IMR-90 (cell line): ENCODE results near the gene OGA. TPM values are rescaled to one million over a fixed set of nuclear protein-coding genes. Genes with fewer than 3 reads are reported as not detected.

Experiments
- ATAC-seq: fragments of 200-7000 bp; cut with Tn5 transposase; 2 replicates; pipeline ENCODE4 v1.9.1; 2020; ENCODE audit warnings: low read depth, mild to moderate bottlenecking, moderate library complexity
- BruUV-seq: library from RNA; stranded (reverse); fragments of 400-500 nt; replicated peaks from 2 replicates; lab custom pipeline; 2021; lab: Mats Ljungman, UMichigan
- CTCF ChIA-PET: fragments of 300-600 bp; formaldehyde crosslinking; extraction: SDS; loops from one replicate; lab custom pipeline; 2021; ENCODE audit warnings: antibody characterized with exemption; lab: Yijun Ruan, JAX
- POLR2A ChIA-PET: fragments of 300-600 bp; sonication (Branson Sonifier 250); formaldehyde crosslinking; loops from one replicate; lab custom pipeline; 2022; ENCODE audit warnings: antibody characterized with exemption; ENCODE audit not compliant: unreplicated experiment; lab: Charles Lee
- DNase-seq: peaks from one replicate; pipeline ENCODE4 v3.0.0; 2013
- H2AFZ ChIP-seq: replicated peaks from 2 replicates; pipeline ENCODE3; 2013; ENCODE audit warnings: low read length, mild to moderate bottlenecking; ENCODE audit not compliant: poor library complexity
- H2AK5ac ChIP-seq: 2 replicates; pipeline ENCODE4 v1.6.1; 2013; ENCODE audit warnings: low read depth, low read length, inconsistent platforms
- H2AK9ac ChIP-seq: replicated peaks from 2 replicates; pipeline ENCODE3; 2013; ENCODE audit warnings: mild to moderate bottlenecking, low read depth, low read length, moderate library complexity; ENCODE audit not compliant: poor library complexity
- H2BK120ac ChIP-seq: 2 replicates; pipeline ENCODE4 v1.6.1; 2013; ENCODE audit warnings: low read depth, low read length, inconsistent platforms
- H2BK15ac ChIP-seq: 3 replicates; pipeline ENCODE4 v1.6.1; 2013; ENCODE audit warnings: low read depth, low read length, inconsistent platforms
- H2BK20ac ChIP-seq: 2 replicates; pipeline ENCODE4 v1.6.1; 2013; ENCODE audit warnings: low read depth, mild to moderate bottlenecking, inconsistent platforms, low read length, moderate library complexity
- H2BK5ac ChIP-seq: 2 replicates; pipeline ENCODE4 v1.6.1; 2013; ENCODE audit warnings: mild to moderate bottlenecking, low read depth, low read length, inconsistent platforms; ENCODE audit not compliant: poor library complexity, severe bottlenecking
- H3K14ac ChIP-seq: replicated peaks from 2 replicates; pipeline ENCODE4 v1.6.1; 2013; ENCODE audit warnings: low read depth, low read length, inconsistent platforms
- H3K18ac ChIP-seq: 2 replicates; pipeline ENCODE4 v1.6.1; 2013; ENCODE audit warnings: low read depth, low read length, control low read depth
- H3K23ac ChIP-seq: 2 replicates; pipeline ENCODE4 v1.6.1; 2013; ENCODE audit warnings: low read depth, low read length, inconsistent platforms
- H3K27ac ChIP-seq: 2 replicates; pipeline ENCODE4 v1.5.1; 2013; ENCODE audit warnings: mild to moderate bottlenecking, control low read depth, low read length; ENCODE audit not compliant: insufficient read depth
- H3K27me3 ChIP-seq: 2 replicates; pipeline ENCODE4 v1.6.1; 2013; ENCODE audit warnings: low read length; ENCODE audit not compliant: control insufficient read depth, insufficient read depth
- H3K36me3 ChIP-seq: 2 replicates; pipeline ENCODE4 v1.6.1; 2013; ENCODE audit warnings: low read length, mixed read lengths; ENCODE audit not compliant: control insufficient read depth, insufficient read depth
- H3K4ac ChIP-seq: 2 replicates; pipeline ENCODE4 v1.6.1; 2013; ENCODE audit warnings: low read depth, low read length, inconsistent platforms
- H3K4me1 ChIP-seq: 2 replicates; pipeline ENCODE4 v1.6.1; 2013; ENCODE audit warnings: low read length, mixed read lengths; ENCODE audit not compliant: control insufficient read depth, insufficient read depth
- H3K4me2 ChIP-seq: 2 replicates; pipeline ENCODE4 v1.6.1; 2013; ENCODE audit warnings: low read depth, mild to moderate bottlenecking, control low read depth, low read length, moderate library complexity
- H3K4me3 ChIP-seq: 2 replicates; pipeline ENCODE4 v1.5.1; 2013; ENCODE audit warnings: low read depth, mild to moderate bottlenecking, control low read depth, low read length, moderate library complexity; ENCODE audit not compliant: insufficient read depth
- H3K56ac ChIP-seq: 2 replicates; pipeline ENCODE4 v1.6.1; 2013; ENCODE audit warnings: low read length, inconsistent platforms; ENCODE audit not compliant: insufficient read depth; ENCODE audit errors: extremely low read depth
- H3K79me1 ChIP-seq, 2 experiments: 2 replicates each; pipeline ENCODE4 v1.6.1; 2013; ENCODE audit warnings: low read length in 2 of 2, inconsistent platforms in 1 of 2, low read depth in 1 of 2
- H3K9ac ChIP-seq: 2 replicates; pipeline ENCODE4 v1.6.1; 2013; ENCODE audit warnings: low read depth, low read length, control low read depth
- H3K9me1 ChIP-seq: 2 replicates; pipeline ENCODE4 v1.6.1; 2013; ENCODE audit warnings: low read length, inconsistent platforms; ENCODE audit not compliant: insufficient read depth
- H3K9me3 ChIP-seq: 2 replicates; pipeline ENCODE4 v1.6.1; 2013; ENCODE audit warnings: low read length; ENCODE audit not compliant: control insufficient read depth, insufficient read depth
- H4K20me1 ChIP-seq: 2 replicates; pipeline ENCODE4 v1.6.1; 2013; ENCODE audit warnings: low read length, inconsistent platforms; ENCODE audit not compliant: insufficient read depth
- H4K5ac ChIP-seq: 2 replicates; pipeline ENCODE4 v1.6.1; 2013; ENCODE audit warnings: mild to moderate bottlenecking, low read depth, low read length, control low read depth
- H4K8ac ChIP-seq, 2 experiments: 2 replicates each; pipeline ENCODE4 v1.6.1; 2013; ENCODE audit warnings: low read depth in 2 of 2, low read length in 2 of 2, control low read depth in 1 of 2, inconsistent platforms in 1 of 2
- H4K91ac ChIP-seq: 2 replicates; pipeline ENCODE4 v1.6.1; 2013; ENCODE audit warnings: low read depth, low read length, inconsistent platforms; ENCODE audit not compliant: insufficient read depth
- BHLHE40 ChIP-seq: fragments of 150-350 bp; IDR thresholded peaks from 2 replicates; pipeline ENCODE4 v1.6.1; 2016; ENCODE audit warnings: mild to moderate bottlenecking, low read depth, low read length
- CEBPB ChIP-seq: IDR thresholded peaks from 2 replicates; pipeline ENCODE4 v1.6.1; 2012; ENCODE audit warnings: low read depth, low read length, improper control_type of control experiment
- CHD1 ChIP-seq: IDR thresholded peaks from 2 replicates; pipeline ENCODE4 v1.6.1; 2012; ENCODE audit warnings: low read depth, low read length, improper control_type of control experiment
- FOS ChIP-seq: fragments of 150-350 bp; IDR thresholded peaks from 2 replicates; pipeline ENCODE4 v1.6.1; 2016; ENCODE audit warnings: low read depth, low read length
- MAFK ChIP-seq: IDR thresholded peaks from 2 replicates; pipeline ENCODE4 v1.6.1; 2012; ENCODE audit warnings: low read depth, low read length, improper control_type of control experiment
- MAZ ChIP-seq: IDR thresholded peaks from 2 replicates; pipeline ENCODE4 v1.6.1; 2012; ENCODE audit warnings: low read depth, mild to moderate bottlenecking, low read length, improper control_type of control experiment, moderate library complexity, borderline replicate concordance
- MXI1 ChIP-seq: IDR thresholded peaks from 2 replicates; pipeline ENCODE4 v1.6.1; 2012; ENCODE audit warnings: low read depth, mild to moderate bottlenecking, low read length, moderate library complexity, borderline replicate concordance
- RAD21 ChIP-seq: IDR thresholded peaks from 2 replicates; pipeline ENCODE4 v1.6.1; 2012; ENCODE audit warnings: low read length, improper control_type of control experiment
- RCOR1 ChIP-seq: IDR thresholded peaks from 2 replicates; pipeline ENCODE4 v1.6.1; 2012; ENCODE audit warnings: mild to moderate bottlenecking, low read length, improper control_type of control experiment; ENCODE audit not compliant: insufficient replicate concordance
- RFX5 ChIP-seq: IDR thresholded peaks from 2 replicates; pipeline ENCODE4 v1.8.0; 2012; ENCODE audit warnings: low read depth, mild to moderate bottlenecking, low read length, moderate library complexity
- SMC3 ChIP-seq: fragments of 150-350 bp; IDR thresholded peaks from 2 replicates; pipeline ENCODE4 v1.6.1; 2016; ENCODE audit warnings: low read depth, mild to moderate bottlenecking, antibody characterized with exemption, low read length, moderate library complexity
- WGBS, 2 experiments: methylation state at CpG; one replicate each; pipeline versions ENCODE4 v1.1.5 to v1.1.7; 2013; ENCODE audit warnings: missing lambda C conversion rate in 2 of 2; ENCODE audit not compliant: insufficient read length in 1 of 2; ENCODE audit errors: extremely low coverage in 2 of 2; 5-methylcytosine and 5-hydroxymethylcytosine counted together
- dilution Hi-C: fragments of 300-500 bp; cut with HindIII; formaldehyde crosslinking; loops from one replicate; pipeline ENCODE4 v1.14.3; 2018; ENCODE audit warnings: low sequenced_read_pairs; ENCODE audit not compliant: unreplicated experiment
- in situ Hi-C: fragments of 300-500 bp; cut with MboI; formaldehyde crosslinking; loops from 3 replicates; pipeline ENCODE4 v1.14.3; 2019; ENCODE audit warnings: low sequenced_read_pairs, inconsistent platforms, mixed read lengths
- intact Hi-C: fragments of 100-400 bp; cut with micrococcal nuclease; formaldehyde crosslinking; loops from 2 replicates; pipeline ENCODE4 v1.10.0; 2022
- polyA plus RNA-seq, 3 experiments: library from polyadenylated mRNA; depleted of rRNA; stranded (reverse); fragments of >200 nt; gene quantifications; 2 replicates each; pipeline ENCODE4 v1.2.3, GENCODE V29; 2012; ENCODE audit warnings: low replicate concordance in 1 of 3
- total RNA-seq: library from RNA; depleted of rRNA; stranded (reverse); fragments of >200 nt; gene quantifications from 2 replicates; pipeline ENCODE4 v1.2.3, GENCODE V29; 2012
- TF ChIP-seq, protein P1 (sequence below): conservative IDR thresholded peaks from 2 replicates; pipeline ENCODE4 v1.5.1; 2012; ENCODE audit warnings: mild to moderate bottlenecking, low read depth, low read length, improper control_type of control experiment
- TF ChIP-seq, protein P2 (sequence below): fragments of 150-350 bp; IDR thresholded peaks from 2 replicates; pipeline ENCODE4 v1.6.1; 2016; ENCODE audit warnings: low read depth, mild to moderate bottlenecking, low read length, moderate library complexity, borderline replicate concordance
- TF ChIP-seq, protein P3 (sequence below): fragments of 150-350 bp; IDR thresholded peaks from 2 replicates; pipeline ENCODE4 v1.6.1; 2017; ENCODE audit warnings: mild to moderate bottlenecking, antibody characterized with exemption, low read length, low read depth

The OGA gene
- total and polyA plus RNA-seq, 2 of the 4 experiments (the other 2 are of a cell fraction) = 42.5 to 62.9 TPM

DNA sequence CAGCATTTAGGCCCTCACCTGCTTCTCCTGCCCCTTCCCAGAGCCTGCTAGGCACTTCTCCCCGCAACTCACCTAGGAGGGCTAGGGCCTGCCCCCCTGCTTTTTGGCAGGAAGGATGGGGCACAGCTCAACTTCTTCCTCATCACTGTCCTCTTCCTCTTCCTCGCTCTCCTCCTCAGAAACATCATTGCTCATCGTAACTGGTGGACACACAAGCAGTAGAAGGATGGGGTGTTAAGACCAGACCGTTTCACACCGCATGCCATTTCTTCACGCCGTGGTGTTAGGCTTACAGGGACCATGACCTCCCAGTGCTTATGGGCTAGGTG is 36.6 kb downstream of the OGA start:
- Histone ChIP-seq H4K20me1 (peaks cover 40% of the 10 kb centered on the region), H2BK20ac (no peak overlapping the region), H3K4me1 (peaks cover 11% of the 10 kb centered on the region), H3K27me3 (peaks cover 16% of the 10 kb centered on the region), H2BK15ac (no peak overlapping the region), H3K36me3 (peaks cover 10% of the 10 kb centered on the region), H3K4me3 (no peak overlapping the region), H2AK9ac (no peak overlapping the region), H3K18ac (no peak overlapping the region), H4K91ac (no peak overlapping the region), H3K9me1 (no peaks in the 10 kb centered on the region), H3K79me1 (peaks cover 21 to 50% of the 10 kb centered on the region in 2 experiments; a peak in 3 of 4 replicates), H3K4ac (no peak overlapping the region), H3K4me2 (no peak overlapping the region), H3K9ac (no peak overlapping the region), H3K9me3 (no peaks in the 10 kb centered on the region), H3K23ac (no peak overlapping the region), H2AK5ac (peak overlapping the region; percentile 13; the same call in 1 of the 2 replicates), H4K8ac (no peak overlapping the region), H2BK120ac (no peak overlapping the region), H3K14ac (no peak overlapping the region), H2BK5ac (no peak overlapping the region), H4K5ac (no peak overlapping the region), H2AFZ (no peak overlapping the region), H3K56ac (no peak overlapping the region), H3K27ac (no peak overlapping the region)
- ChIA-PET CTCF (interaction anchor here (0.6 to 1.6 kb wide), 9 partner anchors 8 to 340 kb away, joined by 3 to 9 read pairs (median 4); no protein-coding TSS in a partner anchor), POLR2A (interaction anchor here (0.6 kb wide), 1 partner anchor 287 kb away, joined by 3 read pairs; no protein-coding TSS in a partner anchor)
- TF ChIP-seq BHLHE40 = no peak
- TF ChIP-seq FOS = no peak
- TF ChIP-seq CHD1 = no peak
- no peak for TF ChIP-seq MAZ
- TF ChIP-seq CEBPB = no peak
- no peak for TF ChIP-seq MXI1
- TF ChIP-seq MAFK = no peak
- TF ChIP-seq, protein P1, sequence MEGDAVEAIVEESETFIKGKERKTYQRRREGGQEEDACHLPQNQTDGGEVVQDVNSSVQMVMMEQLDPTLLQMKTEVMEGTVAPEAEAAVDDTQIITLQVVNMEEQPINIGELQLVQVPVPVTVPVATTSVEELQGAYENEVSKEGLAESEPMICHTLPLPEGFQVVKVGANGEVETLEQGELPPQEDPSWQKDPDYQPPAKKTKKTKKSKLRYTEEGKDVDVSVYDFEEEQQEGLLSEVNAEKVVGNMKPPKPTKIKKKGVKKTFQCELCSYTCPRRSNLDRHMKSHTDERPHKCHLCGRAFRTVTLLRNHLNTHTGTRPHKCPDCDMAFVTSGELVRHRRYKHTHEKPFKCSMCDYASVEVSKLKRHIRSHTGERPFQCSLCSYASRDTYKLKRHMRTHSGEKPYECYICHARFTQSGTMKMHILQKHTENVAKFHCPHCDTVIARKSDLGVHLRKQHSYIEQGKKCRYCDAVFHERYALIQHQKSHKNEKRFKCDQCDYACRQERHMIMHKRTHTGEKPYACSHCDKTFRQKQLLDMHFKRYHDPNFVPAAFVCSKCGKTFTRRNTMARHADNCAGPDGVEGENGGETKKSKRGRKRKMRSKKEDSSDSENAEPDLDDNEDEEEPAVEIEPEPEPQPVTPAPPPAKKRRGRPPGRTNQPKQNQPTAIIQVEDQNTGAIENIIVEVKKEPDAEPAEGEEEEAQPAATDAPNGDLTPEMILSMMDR = no peak
- no peak for TF ChIP-seq RAD21
- TF ChIP-seq RCOR1 = no peak
- no peak for TF ChIP-seq RFX5
- TF ChIP-seq, protein P2, sequence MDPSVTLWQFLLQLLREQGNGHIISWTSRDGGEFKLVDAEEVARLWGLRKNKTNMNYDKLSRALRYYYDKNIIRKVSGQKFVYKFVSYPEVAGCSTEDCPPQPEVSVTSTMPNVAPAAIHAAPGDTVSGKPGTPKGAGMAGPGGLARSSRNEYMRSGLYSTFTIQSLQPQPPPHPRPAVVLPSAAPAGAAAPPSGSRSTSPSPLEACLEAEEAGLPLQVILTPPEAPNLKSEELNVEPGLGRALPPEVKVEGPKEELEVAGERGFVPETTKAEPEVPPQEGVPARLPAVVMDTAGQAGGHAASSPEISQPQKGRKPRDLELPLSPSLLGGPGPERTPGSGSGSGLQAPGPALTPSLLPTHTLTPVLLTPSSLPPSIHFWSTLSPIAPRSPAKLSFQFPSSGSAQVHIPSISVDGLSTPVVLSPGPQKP = no peak
- TF ChIP-seq, protein P3, sequence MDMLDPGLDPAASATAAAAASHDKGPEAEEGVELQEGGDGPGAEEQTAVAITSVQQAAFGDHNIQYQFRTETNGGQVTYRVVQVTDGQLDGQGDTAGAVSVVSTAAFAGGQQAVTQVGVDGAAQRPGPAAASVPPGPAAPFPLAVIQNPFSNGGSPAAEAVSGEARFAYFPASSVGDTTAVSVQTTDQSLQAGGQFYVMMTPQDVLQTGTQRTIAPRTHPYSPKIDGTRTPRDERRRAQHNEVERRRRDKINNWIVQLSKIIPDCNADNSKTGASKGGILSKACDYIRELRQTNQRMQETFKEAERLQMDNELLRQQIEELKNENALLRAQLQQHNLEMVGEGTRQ = no peak
- TF ChIP-seq SMC3 = no peak
- DNase-seq (no peak), ATAC-seq (no peak)
- intact Hi-C loops (loop anchor here (1.0 to 10.0 kb wide), 4 partner anchors 179 to 620 kb away; no protein-coding TSS in a partner anchor), dilution Hi-C loops (no loop called here), in situ Hi-C loops (loop anchor here (5.0 kb wide), 2 partner anchors 174 to 569 kb away; no protein-coding TSS in a partner anchor)
- 60% methylated on average over 2 of the region's 7 CpGs; no CpG with 5 or more reads in 1 of the 2 experiments for WGBS, 2 experiments
- BruUV-seq = no TSS peak
